Lung microvascular endothelial cell (primary cell): ENCODE results near the gene ZNF700. TPM values are rescaled to one million over a fixed set of nuclear protein-coding genes. Genes with fewer than 3 reads are reported as not detected.
"Not testable (repeated sequence)": the region's sequence is repeated elsewhere in the genome, so short reads cannot be mapped to it uniquely, and the experiment has no call there.

Experiments
- DNase-seq, 2 donors: peaks; one replicate each; pipeline versions ENCODE4 v3.0.0 to v3.0.0-alpha.2; 2010; ENCODE audit warnings: low read depth in 2 of 2
- total RNA-seq: library from RNA; depleted of rRNA; stranded (reverse); fragments of >200 nt; gene quantifications from 2 replicates; pipeline ENCODE4 v1.2.1, GENCODE V29; 2014

ZNF700 gene
- total RNA-seq: 3.3 and 5.2 TPM in 2 replicates

DNA sequence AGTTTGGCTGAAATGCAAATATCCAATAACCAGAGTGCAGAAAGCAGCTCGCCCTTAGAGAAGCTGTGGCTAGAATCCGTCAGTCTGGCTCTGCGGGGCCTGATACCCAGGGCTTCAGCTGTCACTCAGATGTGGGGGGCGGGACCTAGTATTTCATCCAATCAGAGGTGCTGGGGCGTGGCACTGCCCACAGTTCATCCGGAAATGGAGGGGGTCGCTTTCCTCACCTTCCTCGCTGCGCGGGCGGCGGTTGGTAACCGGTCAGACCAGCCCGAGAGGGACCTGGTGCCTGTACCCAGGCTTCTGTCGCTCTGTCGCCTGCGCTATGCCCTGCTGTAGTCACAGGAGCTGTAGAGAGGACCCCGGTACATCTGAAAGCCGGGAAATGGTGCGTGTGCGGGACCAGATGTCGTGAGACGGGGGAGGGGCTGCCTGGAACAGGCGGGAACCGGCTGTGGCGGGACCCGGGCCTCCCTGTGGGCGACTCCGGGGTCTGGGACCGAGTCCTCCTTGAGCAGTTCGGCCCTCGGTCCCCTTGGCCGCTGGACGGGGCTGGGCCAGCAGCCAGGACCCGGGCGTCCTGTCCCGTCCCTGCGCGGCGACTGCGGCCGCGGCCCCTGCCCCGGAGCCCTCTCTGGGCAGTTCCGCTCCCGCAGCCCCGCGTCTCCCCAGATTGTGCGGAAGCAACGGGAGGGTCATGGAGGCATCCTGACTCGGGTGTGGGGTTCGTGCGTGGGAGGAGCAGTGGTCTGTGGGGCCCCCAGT is at the start of gene ZNF700:
TSS of gene ZNF700 (plus strand) at position 222 of the 765 bp plus-strand sequence. CDS start at position 326, 104 bp downstream.
- peak; percentile 83 to 90 for DNase-seq

DNA sequence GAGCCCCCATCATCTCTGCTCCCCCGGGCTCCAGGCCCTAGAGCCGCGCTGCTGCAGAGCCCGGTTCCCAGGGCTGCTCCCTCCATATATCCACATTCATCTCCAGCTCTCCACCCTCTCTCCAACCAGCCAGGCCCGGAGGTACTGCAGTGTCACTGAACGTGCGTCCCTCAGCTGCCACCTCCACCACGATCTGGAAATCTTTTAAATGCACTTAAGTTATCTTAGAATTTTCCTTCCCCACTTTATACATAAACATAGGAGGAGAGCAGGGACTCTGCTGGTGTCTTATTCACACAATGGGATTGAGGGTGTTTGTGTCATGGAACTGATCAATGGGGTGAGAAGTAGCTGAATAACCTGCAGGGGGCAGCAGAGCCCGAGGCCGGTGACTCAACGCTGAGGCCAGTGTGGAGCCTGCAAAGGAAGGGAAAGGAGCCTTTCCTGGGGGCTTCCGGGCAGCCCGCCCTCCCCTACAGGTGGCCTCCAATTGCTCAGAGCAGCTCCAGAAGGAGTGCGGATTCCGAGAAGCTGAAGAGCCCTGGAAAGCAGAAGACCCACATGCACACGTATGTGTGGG is 45.1 kb upstream of the ZNF700 start:
- not testable (repeated sequence) for DNase-seq

DNA sequence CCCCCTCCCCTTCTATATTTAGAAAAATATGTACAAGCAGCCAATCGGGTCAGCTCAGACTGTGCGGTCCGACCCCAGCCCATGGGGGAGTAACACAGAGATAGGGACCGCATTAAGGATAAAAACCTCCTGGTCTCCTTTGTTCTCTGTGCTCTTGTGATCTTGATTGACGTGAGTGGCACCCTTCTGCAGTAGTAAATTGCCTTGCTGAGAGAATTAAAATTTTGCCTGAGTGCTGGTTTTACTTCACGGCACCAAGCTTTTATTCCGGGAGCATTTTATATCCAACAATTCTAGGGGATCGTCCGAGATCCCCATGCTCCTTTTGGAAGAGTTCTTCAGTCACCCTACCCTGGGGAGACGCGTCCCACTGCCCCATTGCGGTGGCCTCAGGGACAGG is 44.3 kb upstream of the ZNF700 start:
- no peak for DNase-seq

DNA sequence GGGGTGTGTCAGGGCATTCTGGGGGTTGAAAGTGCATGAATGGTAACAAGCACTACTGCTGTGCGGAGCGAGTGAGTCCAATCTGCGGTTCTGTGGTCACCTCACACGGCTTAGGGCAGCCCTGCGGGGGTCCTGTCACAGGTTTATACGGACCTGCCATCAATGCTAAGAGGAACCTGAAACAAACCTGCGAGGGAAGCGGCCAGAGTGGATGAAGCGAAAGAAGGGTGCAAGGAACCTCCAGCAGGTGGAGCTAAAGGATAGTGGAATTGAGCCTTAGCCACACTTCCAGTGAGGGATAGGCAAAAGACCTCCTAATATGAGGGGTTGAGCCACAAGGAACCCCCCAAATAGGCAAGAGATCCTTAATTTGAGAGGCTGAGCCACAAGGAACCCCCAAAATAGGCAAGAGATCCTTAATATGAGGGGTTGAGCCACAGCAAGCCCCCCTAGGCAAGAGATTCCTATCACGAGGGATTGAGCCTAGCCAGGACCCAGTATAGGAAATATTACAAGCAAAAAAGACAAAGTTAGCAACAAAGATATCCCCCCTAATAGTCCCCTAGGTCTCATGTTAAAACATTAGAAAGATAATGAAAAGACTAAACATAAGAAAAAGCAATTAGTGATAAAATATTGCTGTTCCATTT is 43.6 kb upstream of the ZNF700 start:
- peak; percentile 56 to 61 for DNase-seq

DNA sequence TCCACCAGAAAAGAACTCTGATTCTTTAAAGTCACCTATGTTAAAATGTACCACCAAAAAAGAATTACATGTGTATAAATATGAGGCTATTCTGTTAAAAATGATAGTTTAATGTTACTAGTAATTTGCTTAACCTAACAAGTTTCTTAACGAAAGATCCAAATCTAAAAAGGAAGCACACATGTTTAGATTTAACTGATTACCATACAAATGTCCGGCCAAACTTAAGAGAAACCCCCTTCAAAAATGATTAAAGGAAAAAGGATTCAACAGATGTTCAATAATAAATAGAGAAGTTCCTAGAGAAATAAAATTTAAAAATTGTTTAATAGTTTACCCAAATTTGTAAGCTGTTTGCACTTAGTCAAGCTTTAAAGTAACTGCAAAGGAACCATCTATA is 42.3 kb upstream of the ZNF700 start:
- DNase-seq: no peak

DNA sequence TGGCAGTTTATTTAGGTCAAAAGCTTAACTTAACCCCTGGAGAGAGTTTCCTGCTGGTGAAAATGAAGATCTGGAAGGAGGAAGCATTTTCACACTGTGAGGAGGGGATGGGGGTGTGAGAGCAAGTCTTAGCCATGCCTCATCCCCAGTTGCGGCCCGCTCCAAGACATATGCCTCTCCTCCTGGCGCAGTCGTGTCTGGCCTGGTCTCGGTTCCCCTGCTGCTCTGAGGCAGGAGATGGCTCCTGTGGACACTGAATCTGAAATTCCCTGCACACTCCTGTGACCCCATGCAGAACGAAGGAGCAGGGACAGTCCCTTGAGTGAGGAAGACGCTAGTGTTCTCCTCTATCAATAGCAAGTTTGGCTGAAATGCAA is 37.7 kb upstream of the ZNF700 start:
- no peak for DNase-seq

DNA sequence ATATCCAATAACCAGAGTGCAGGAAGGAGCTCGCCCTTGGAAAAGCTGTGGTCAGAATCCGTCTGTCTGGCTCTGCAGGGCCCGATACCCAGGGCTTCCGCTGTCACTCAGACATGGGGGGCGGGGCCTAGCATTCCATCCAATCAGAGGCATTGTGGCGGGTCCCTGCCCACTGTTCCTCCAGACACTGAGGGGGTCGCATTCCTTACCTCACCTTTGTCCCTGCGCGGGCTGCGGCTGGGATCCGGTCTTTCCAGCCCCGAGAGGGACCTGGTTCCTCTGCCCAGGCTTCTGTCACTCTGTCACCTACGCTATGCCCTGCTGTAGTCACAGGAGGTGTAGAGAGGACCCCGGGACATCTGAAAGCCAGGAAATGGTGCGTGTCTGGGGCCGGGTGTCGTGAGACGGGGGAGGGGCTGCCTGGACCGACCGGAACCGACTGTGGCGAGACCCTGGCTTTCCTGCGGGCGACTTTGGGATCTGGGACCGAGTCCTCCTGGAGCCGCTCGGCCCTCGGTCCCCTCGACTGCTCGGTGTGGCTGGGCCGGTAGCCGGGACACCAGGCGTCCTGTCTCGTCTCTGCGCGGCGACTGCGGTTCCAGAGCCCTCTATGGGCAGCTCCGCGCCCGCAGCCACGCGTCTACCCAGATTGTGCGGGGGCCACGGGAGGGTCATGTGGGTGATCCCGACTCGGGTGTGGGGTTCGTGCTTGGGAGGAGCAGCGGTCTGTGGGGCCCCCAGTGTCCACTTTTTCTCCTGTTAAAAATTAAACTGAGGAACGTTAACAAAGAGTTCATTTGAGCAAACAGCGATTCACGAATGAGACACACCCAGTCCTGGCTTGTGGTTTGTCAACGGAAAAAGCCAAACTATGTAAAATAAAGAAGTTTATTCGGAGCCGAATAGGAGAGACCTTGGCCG is 37.0 kb upstream of the ZNF700 start, which contains the start of gene ZNF69:
TSS of gene ZNF69 (plus strand) at position 172 of the 921 bp plus-strand sequence. CDS start at position 314, 142 bp downstream.
- peak; percentile 50 to 51 for DNase-seq

DNA sequence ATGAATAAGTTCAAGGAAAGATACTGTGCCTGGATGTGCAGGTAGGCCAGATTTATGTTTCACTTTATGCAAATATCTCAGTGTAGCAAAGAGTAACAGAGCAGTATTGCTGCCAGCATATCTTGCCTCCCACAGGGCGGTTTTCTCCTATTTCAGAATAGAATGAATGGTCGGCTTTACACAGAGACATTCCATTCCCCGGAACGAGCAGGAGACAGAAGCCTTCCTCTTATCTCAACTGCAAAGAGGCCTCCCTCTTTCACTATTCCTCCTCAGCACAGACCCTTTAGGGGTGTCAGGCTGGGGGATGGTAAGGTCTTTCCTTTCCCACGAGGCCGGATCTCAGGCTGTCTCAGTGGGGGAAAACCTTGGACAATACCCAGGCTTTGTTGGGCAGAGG is 35.0 kb upstream of the ZNF700 start:
- not testable (repeated sequence) for DNase-seq

DNA sequence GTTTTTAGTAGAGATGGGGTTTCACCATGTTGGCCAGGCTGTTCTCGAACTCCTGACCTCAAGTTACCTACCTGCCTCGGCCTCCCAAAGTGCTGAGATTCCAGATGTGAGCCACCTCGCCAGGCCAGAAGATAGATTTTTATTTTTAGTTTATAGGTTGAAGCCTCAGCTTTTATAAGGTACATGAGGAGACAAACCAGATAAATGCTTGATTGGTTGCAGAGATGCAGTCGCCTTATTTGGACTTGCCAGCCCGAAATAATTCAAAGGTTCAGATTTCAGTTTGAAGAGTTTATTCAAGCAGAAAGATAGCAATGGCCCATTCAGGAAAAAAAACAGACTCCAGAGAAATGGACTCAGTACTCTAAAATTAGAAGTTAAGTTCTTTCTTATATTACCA is 34.3 kb upstream of the ZNF700 start:
- no peak for DNase-seq

DNA sequence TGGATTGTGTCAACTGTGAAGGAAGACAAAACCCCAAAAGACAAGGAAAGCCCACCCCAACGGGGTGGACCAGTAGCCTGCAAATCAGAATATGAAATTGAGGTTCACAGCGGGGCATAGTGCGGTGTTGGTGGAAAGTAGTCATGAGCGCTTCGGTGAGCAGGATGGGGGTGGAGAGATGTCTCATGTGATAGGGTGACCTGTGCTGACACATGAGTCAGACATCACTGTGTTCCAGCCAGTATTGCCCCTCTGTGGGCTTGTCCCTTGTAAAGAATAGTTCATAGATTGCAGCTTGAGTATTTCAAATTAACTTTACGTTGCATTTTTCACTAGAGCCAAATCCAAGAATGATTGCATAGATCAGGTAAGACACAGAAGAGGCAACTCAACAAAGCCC is 30.1 kb upstream of the ZNF700 start:
- no peak for DNase-seq

DNA sequence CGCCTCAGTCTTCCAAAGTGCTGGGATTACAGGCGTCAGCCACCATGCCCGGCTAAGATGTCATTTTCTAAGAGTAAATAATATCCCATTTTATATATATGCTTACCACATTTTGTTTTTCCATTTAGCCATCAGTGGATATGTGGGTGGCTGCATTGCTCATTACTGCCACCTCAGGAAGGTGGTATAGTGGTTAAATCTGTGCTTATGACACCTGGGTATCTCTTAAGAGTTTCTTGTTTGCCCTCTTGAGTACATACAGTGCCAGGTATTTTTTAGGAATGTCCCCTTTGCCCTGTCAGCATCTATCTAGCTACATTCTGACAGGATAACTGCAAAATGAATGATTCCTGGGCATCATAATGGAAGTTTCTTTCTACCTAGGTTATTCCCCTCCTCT is 22.7 kb upstream of the ZNF700 start:
- DNase-seq: no peak

DNA sequence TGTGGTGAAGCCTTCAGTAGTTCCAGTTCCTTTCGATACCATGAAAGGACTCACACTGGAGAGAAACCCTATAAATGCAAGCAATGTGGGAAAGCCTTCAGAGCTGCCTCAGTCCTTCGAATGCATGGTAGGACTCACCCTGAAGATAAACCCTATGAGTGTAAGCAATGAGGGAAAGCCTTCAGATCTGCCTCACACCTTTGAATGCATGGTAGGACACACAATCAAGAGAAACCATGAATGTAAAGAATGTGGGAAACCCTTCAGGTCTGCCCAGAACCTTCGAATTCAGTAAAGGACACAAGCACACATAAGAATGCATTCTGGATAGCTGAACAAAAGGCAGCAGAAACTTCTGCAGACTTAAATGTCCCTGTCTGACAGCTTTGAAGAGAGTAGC is 19.0 kb upstream of the ZNF700 start:
- DNase-seq: no peak

DNA sequence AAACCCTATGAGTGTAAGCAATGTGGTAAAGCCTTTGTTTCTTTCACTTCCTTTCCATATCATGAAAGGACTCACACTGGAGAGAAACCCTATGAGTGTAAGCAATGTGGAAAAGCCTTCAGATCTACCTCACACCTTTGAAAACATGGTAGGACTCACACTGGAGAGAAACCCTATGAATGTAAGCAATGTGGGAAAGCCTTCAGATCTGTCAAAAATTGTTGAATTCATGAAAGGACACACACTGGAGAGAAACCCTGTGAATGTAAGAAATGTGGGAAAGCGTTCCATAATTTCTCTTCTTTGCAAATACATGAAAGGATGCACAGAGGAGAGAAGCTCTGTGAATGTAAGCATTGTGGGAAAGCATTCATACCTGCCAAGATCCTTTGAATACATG is 13.0 kb upstream of the ZNF700 start:
- not testable (repeated sequence) for DNase-seq

DNA sequence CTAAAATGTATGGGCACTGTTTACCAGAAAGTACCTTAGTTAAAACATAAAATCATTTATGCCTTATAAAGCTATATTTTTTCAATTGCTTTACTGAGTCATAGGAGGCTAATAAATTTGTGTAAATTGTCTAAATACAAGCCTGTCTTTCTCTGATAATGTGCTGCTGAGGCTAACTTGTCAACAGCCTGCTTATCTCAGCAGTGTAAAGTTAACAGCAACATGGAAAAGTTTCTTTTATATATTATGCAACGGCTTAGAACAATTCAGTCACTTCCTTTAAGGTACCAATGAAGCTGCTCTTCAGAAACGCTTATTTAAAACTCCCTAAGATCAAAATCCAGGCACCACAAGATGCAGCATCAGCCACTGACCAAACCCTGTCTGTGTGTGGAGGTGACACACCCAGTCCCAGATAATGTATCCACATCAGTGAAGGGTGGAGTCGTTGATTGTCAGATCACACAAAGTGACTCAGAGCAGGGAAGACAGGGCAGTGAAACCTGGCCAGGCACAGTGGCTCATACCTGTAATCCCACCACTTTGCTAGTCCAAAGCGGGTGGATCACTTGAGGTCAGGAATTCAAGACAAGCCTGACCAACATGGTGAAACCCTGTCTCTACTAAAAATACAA is 10.4 kb upstream of the ZNF700 start:
- DNase-seq: not testable (repeated sequence)

DNA sequence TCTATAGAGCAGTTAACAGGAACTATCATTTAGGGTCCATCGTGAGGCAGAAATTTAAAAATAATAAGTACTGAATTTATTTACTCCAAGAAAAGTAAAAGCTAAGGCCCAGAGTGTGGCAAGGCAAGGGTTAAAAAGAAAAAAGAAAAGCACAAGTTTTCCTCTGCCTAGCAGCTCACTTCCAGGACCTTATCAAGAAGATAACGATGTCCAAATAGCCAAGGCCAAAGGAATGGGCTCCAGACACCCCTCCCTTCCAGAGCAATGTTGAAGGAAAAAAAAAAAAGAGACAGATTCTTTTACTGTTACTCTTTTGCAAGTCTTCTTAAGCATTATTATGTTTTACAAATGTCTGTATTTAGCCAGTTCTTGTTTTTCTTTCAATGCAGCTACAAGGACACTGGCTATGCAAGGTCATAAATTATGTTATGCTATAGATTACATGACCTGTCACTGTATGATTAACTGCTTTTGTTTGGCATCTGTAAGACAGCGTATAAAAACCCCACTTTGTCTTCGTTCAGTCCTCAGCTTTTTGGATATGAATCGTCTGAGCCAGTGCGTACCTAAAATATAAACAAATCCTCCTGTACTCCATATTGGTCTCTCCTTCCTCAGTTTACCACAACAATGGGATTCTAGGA is 2.9 kb upstream of the ZNF700 start:
- DNase-seq: no peak

DNA sequence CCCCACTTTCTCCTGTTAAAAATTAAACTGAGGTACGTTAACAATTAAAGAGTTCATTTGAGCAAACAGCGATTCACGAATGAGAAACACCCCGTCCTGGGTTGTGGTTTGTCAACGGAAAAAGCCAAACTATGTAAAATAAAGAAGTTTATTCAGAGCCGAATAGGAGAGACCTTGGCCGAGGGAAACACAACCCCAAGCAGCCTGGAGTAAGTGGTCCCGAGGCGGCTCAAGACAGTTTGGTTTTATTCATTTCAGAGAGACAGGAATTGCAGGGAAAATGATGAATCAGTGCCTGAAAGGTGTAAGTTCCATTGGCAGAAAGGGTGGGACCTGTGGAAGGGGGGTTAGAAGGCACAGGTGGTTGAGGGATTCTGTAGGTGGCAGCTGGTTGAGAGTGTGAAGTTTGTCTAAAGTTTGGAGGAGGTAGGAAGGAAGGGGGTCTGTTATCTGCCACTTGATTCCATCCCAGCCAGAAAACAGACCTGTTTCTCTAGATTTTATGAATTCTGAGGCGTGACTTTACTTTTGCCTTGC is 812 bp downstream of the ZNF700 start:
- not testable (repeated sequence) for DNase-seq

DNA sequence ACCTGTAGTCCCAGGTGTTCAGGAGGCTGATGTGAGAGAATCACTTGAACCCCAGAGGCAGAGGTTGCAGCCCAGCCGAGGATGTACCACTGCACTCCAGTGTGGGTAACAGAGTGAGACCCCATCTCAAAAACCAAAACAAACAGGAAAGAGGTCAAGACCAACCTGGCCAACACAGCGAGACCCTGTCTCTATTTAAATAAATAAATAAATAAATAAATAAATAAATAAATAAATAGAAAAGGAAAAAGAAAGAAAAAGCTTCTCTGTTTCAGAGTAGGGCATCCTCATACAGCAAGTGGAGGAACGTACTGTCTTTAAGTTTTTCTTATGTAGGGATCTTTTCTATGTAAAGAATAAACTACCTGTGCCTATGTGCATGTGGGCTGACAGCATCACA is 2.3 kb downstream of the ZNF700 start:
- DNase-seq: no peak

DNA sequence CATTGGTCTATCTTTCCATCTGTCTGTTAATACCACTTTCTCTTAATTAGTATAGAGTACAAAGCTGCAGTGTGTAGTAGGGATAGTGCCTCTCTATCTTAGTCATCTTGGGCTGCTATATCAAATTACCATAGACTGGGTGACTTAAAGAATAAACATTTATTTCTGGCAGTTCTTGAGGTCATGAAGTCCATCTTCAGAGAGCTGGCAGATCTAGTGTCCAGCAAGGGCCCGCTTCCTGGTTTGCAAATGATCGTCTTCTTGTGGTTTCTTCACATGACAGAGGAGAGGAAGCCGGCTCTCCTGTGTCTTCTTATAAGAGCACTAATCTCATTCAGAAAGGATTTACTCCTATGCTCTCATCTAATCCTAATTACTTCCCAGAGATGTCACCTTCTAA is 6.1 kb downstream of the ZNF700 start:
- no peak for DNase-seq

DNA sequence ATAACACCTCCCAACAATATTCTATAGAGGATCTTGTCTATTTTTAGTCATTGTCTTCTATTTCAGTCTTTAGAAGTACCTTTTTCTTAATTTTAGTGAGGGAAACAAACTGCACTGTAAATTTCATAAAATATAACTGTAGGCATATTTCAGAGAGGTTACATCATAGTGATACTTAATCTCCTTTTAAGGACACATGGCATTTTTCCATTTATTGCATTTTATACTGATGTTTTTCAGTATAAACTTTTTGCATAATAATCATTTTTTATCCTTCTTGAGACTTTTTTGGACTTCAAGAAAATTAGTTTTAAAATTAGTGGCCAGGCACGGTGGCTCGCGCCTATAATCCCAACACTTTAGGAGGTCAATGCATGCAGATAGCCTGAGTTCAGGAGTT is 6.6 kb downstream of the ZNF700 start:
- DNase-seq: no peak

DNA sequence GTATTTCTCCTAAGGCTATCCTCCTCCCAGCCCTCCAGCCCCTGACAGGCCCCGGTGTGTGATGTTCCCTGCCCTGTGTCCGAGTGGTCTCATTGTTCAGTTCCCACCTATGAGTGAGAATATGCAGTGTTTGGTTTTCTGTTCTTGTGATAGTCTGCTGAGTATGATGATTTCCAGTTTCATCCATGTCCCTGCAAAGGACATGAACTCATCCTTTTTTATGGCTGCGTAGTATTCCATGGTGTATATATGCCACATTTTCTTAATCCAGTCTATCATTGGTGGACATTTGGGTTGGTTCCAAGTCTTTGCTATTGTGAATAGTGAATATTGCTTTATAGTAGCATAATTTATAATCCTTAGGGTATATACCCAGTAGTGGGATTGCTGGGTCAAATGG is 10.9 kb downstream of the ZNF700 start:
- not testable (repeated sequence) for DNase-seq
